KG1 (cell line): Measurements from ENCODE around the gene FSTL5.

Source experiments
- DNase-seq: peaks from one replicate; lab custom pipeline; 2025; lab: John Stamatoyannopoulos, UW

Gene FSTL5

GRCh38 chr4:161577579-161578301, 586.1 kb downstream of the FSTL5 start:
- no peak for DNase-seq

DNA sequence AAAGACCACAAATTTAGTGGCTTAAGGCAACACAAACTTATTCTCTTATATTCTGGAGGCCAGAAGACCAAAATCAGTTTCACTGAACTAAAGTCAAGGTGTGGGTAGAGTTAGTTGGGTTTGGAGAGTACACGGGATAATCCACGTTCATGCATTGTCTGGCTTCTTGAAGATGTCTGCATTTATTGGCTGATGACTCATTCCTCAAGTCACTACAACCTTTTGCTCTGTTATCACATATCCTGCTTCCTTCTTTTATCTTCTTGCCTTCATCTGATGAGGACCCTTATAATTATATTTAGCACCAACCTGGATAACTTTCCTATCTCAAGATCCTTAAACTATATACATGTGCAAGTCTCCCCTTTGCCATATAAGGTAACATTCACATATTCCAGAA, 590.0 kb downstream of the FSTL5 start:
- no peak for DNase-seq

GRCh38 chr4:161564230-161564834, 599.5 kb downstream of the FSTL5 start:
- no peak for DNase-seq

DNA sequence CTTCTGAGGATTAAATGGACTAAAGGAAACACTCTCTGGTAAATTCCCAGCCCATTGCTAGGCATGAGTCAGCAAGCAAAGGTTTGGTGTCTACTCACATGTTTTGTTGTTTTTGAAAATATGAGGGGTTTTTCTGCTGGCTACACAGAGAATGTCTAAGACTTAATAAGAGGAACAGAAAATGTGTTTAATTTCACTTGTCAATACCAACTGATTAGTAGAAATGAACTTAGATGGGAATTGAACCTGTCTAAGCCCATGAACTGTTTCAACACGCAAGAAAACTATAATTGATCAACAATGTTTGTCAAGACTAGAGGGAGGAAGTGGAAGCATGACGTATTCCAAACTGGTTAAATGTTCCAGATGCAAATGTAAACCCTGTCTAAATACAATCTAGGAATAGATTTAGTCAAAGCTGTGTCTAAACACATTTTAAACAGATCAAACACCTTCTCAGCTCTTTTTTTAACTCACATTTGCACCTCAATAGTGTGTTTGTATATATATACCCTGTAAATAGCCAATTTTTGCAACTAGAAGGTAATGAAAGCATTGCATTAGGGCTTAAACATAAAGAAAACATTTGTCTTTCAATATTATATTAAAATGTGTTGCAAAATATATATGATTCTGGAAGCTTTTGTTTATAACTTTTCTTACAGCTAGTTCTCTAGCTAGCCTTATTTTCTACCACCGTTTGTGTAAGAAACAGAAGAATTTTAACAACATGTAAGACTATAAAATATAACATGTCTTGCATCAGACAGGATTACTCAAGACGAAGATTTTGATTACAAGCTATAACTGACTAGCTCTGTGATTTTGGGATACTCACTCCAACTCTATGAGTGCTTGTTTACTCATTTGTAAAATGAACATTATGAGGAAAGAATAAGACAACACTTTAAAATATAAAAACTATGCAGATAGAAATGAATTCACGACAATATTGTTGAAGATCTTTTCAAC, 607.8 kb downstream of the FSTL5 start:
- DNase-seq, result no peak

- no peak for DNase-seq
Observed at GRCh38 chr4:161554372-161554990, 609.3 kb downstream of the FSTL5 start.

GRCh38 chr4:161546902-161547301, 616.9 kb downstream of the FSTL5 start:
- DNase-seq, result no peak

DNA sequence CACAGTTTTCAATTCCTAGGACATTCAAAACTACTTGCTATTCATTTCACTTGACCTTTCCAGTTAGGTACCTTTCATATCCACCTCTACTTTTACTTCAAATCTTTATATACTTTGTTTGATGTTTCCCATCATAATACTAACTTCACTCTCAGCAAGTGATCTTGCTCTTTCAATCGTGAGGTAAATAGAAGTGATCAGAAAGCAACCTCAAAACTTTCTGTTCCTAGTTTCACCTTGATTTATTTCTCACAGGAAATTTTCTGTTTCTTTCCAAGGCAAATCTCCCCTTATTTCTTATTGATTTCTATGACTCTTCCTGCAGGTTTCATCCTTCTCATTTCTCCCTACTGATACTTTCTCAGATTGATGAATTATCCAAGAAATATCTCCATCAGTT, 623.5 kb downstream of the FSTL5 start:
- no peak for DNase-seq

- DNase-seq, result no peak
Observed at GRCh38 chr4:161538941-161539340, 624.9 kb downstream of the FSTL5 start.

- no peak for DNase-seq
Observed at GRCh38 chr4:161530710-161531109, 633.1 kb downstream of the FSTL5 start.

DNA sequence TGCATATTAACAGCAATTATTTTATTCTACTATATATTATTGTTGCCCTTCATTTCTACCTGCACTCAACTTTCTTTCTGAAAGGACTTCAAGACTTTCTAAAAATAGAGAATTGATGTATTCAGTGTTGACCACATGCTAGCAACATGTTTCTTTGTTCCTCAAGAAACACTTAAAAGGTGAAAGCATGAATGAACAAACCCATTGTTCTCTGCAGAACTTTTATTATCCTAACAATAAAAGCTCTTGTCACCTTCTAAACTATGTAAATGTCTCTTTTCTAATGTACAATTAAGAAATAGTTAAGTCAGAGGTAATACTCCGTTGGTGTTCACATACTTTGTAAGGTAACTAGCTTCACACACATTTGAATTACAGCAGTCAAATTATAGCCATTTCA, 638.7 kb downstream of the FSTL5 start:
- no peak for DNase-seq

DNA sequence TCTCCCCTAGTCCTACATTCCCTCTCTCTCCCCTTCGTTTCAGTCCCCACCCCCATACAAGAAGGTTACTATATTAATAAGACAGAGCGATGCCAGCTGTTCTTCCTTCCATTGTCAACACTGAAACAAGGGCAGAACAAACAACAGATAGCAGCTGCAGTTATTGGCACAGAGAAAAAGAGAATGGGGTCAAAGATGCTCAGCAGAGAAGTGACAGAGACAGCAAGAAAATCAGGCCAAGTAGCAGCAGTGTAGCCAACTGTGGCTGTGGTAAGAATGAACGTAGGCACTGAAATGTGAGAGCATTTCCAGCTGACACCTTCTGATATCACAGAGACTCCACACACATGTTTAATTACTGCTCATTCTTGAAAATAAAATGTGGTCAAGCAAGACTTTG, 641.8 kb downstream of the FSTL5 start:
- no peak for DNase-seq

- DNase-seq, result no peak
Observed at GRCh38 chr4:161519611-161520010, 644.2 kb downstream of the FSTL5 start.

- DNase-seq, result no peak
Observed at GRCh38 chr4:161517941-161518340, 645.9 kb downstream of the FSTL5 start.

DNA sequence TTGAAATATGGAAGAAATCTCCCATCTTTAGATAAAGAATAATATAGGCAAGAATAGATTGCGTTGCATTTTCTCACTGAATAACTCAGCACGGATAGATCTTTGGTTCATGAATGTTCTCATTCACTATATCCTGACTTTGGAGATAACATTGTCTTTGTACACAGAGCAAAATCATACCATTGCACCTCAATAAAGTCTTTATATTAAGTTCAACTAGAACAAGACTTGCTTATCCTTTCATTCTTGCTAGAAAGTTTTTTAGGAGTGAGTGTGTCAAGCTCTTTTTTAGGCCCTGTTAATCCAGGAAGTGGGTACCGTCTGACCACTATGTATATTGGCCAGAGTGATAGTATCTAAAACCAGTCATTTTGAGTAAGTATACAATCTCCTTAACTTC, 658.7 kb downstream of the FSTL5 start:
- DNase-seq, result no peak

DNA sequence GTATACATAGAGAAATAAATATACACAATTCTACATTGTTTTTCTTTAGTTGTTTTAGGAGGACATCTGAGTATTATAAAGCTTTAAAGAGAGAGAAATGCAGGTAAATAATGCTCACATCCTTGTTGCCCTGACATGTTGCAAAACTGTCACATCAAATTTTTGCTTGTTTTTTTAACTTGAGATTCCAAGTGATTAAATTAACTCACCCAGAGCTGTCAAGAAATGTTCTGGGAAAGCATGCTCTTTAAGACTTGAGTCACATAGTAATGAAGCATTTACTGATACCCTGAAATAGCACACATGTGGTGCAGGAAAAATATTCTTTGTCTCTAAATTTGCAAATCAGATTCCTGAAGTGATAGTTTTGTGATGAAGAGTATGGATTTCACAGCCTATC, 665.6 kb downstream of the FSTL5 start:
- DNase-seq, result no peak

DNA sequence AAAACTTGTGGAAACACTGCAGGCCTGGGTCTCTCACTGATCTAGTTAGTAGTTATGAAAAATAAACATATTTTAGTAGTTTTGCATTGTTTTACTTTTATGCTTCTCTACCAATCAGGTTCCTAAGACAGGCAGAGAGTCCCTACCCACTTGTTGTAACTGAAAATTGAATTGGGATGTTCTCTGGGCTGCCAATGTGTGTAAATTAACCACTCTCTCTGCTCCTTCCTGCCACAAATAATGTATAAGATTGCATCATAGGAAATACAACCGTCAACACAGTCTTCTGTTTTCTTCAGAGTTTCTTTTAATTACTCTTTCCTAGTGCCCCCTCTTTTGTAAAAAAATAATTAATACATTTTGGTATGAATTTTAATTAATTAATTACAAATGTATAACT, 677.3 kb downstream of the FSTL5 start:
- DNase-seq, result no peak

DNA sequence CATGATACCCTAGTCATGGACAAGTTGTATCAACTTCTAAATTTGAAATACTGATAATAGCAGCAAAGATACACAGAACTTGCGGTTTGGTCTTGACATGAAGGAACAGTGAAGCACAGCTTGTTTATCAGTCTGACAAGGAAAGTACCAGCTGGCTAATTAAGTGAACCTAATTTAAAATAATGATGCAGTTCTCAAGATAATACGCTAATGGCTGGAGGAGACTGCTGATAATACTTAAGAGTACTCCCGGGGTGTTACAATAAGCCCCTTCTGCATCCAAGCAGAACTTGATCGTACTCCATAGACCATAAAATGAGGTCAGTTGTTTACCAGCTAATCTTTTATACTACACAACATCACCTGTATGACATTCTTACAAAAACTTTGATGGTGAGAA, 697.5 kb downstream of the FSTL5 start:
- no peak for DNase-seq

- no peak for DNase-seq
Observed at GRCh38 chr4:161463436-161463835, 700.4 kb downstream of the FSTL5 start.

DNA sequence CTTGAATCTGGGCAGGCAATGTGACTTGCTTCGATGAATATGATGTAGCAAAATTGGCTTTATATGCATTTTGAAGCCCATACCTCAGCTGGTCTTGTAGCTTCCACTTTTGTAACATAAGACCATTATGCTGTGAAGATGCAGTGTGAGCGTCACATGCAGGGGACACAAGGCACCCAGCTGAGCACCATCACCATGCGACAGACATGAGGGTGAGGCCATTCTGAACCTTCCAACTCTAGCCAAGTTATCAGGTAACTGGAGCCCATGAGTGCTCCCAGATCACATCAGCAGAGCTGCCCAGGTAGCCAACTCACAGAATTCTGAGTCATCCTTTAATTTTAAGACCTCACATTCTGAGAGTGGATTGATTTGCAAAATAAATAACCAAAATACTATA, 705.9 kb downstream of the FSTL5 start:
- no peak for DNase-seq

DNA sequence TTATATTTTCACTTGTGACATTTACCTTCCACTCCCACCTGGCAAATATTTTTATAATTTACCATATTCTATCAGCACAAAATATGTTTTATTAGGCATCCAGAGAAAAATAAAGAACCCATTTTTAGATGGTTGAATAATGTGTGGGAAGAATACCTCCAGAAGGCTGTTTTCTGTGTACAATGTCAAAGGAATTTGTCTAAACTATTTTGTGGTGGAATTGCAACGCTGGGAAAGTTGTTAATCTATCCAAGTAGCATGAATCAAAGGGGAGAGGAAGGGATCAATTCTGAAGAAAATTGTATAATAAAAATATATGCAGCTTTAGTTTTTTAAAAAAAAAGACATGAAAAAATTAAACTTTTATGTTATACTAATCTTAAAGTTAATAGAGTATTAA, 706.5 kb downstream of the FSTL5 start:
- DNase-seq, result no peak

DNA sequence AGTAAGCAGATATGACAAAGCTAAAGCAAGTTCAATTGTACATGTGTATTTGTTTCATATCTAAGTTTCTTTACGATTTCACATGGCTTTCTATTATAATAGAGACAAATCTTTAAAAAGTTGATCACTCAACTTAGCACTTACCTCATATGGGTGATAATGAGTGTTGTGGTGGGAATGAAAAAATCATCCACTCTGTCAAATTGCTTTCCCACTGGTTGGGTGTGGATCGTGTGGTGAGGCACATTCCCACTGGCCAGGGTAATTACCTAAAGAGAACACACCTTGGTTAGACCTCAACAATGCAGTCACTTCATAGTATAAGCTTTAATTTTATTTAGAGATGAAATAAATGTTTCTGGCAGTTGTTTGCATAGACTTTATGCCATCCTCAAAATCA, 708.9 kb downstream of the FSTL5 start:
- no peak for DNase-seq

DNA sequence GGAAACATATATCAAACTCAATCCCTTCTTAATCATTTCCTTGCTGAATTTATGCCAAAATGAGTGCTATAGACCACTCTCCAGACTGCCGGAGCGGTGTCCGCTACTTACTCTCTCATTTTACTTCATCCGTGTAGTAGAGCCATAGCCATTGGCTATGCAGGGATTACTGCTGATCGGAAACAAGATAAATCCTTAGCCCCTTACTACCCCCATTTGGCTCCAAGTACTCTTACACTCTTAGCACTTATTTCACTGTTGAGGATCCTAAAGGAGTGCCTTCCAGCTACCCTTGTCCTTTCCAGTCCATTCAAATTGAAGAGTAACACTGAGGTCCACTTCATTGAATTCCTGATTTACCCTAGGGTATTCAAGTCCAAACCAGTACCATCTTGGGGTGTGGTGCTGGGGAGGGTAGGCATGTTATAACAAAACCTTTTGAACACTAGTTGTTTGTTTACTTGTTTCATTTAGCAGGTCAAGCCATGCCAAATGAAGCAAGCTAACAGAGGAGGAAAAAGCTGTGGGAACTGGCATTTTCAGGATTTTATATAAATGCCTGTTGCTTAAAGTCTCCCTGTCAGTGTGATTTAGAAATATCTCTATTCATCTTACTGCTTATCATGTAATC, 715.1 kb downstream of the FSTL5 start:
- DNase-seq, result no peak
